ENCODE results near the gene GFRAL. TPM values are rescaled to one million over a fixed set of nuclear protein-coding genes. Genes with fewer than 3 reads are reported as not detected.

Gene GFRAL
- total RNA-seq, 1 experiment from 2014 or later: not detected

Other genes with a start within 250 kb of the GFRAL start
- gene HCRTR2, start 153.0 kb upstream of the GFRAL start, total RNA-seq (2021; ENCODE audit: unreplicated experiment): not detected